ENCODE data around the gene ARRDC4.

The ARRDC4 gene

DNA sequence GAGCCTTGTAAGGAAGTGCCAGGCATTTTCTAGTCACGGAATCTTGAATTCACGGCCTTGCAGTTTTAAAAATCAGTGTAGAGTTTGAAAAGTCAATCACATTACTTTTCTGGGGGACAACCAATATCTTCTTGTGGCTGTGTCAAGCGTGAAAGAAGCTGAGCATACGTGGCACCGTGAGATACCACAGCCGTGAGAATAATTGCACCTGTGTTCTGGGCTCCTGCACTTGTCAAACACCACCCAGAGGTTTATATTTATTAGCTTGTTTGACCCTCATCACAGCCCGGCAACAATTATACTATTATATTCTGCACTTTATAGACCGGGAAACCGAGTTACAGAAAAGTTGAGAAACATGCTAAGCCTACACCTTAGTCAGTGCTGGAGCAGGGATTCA lies 45.2 kb downstream of the ARRDC4 start:
- no peak overlapping the region for H3K4me3 ChIP-seq (ENCODE audit: control insufficient read depth, low read depth, low read length)
- TF ChIP-seq, protein P1, sequence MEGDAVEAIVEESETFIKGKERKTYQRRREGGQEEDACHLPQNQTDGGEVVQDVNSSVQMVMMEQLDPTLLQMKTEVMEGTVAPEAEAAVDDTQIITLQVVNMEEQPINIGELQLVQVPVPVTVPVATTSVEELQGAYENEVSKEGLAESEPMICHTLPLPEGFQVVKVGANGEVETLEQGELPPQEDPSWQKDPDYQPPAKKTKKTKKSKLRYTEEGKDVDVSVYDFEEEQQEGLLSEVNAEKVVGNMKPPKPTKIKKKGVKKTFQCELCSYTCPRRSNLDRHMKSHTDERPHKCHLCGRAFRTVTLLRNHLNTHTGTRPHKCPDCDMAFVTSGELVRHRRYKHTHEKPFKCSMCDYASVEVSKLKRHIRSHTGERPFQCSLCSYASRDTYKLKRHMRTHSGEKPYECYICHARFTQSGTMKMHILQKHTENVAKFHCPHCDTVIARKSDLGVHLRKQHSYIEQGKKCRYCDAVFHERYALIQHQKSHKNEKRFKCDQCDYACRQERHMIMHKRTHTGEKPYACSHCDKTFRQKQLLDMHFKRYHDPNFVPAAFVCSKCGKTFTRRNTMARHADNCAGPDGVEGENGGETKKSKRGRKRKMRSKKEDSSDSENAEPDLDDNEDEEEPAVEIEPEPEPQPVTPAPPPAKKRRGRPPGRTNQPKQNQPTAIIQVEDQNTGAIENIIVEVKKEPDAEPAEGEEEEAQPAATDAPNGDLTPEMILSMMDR (IDR thresholded peaks at IDR 0.05; ENCODE audit: control insufficient read depth, insufficient read depth, low read depth, low read length, missing control alignments): no peak
- no peak for DNase-seq (ENCODE audit: low read depth)

DNA sequence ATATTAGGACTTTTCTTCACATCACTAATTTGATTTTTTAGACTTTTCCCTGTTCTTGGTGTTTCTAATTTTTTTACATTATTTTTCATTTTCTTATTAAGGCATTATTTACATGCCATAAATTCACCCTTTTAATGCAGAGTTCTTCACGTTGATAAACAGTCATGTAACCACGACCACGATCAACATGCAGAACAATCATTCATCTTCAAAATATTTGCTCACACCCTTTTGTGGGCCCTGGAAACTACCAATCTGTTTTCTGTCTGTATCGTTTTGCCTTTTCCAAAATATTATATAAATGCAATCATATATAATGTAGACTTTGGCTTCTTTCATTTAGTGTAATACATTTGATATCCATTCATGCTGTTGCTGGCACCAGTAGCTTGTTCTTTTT lies 48.7 kb downstream of the ARRDC4 start:
- TF ChIP-seq, protein P1 (IDR thresholded peaks at IDR 0.05; ENCODE audit: control insufficient read depth, insufficient read depth, low read depth, low read length, missing control alignments): no peak
- H3K4me3 ChIP-seq (ENCODE audit: control insufficient read depth, low read depth, low read length): no peak overlapping the region
- DNase-seq (ENCODE audit: low read depth): no peak

DNA sequence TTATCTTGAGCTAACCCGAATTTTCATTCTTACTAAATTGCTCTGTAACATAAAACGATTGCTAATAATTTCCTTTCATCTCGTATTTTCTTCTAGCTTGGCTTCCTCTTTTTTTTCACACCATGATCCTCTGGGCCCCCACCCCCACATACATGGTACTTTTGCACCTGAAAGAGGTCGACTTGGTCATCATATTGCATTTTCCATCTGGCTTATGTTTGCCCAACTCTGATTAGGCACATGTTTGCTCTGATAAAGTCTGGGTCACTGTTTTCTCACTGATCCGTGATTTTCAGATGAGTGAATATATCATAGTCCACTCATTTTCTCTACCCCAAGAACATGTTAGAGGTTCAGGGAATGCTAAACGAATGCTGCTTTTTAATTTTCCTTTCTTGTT lies 49.5 kb downstream of the ARRDC4 start:
- TF ChIP-seq, protein P1 (IDR thresholded peaks at IDR 0.05; ENCODE audit: control insufficient read depth, insufficient read depth, low read depth, low read length, missing control alignments): no peak
- no peak for DNase-seq (ENCODE audit: low read depth)
- no peak overlapping the region for H3K4me3 ChIP-seq (ENCODE audit: control insufficient read depth, low read depth, low read length)

DNA sequence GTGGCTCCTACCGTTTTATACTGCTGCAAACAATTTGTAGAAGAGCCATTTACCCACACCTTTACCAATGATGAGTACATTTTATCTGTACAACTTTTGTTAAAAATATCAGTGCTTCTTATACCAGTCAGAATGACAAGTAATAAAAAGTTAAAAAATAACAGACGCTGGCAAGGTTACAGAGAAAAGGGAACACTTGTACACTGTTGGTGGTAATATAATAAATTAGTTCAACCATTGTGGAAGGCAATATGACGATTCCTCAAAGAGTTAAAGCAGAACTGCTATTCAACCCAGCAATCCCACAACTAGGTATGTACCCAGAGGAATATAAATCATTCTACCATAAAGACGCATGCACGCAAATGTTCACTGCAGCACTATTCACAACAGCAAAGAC lies 51.9 kb downstream of the ARRDC4 start:
- H3K4me3 ChIP-seq (ENCODE audit: control insufficient read depth, low read depth, low read length): no peak overlapping the region
- DNase-seq (ENCODE audit: low read depth): no peak
- TF ChIP-seq, protein P1 (IDR thresholded peaks at IDR 0.05; ENCODE audit: control insufficient read depth, insufficient read depth, low read depth, low read length, missing control alignments): no peak

DNA sequence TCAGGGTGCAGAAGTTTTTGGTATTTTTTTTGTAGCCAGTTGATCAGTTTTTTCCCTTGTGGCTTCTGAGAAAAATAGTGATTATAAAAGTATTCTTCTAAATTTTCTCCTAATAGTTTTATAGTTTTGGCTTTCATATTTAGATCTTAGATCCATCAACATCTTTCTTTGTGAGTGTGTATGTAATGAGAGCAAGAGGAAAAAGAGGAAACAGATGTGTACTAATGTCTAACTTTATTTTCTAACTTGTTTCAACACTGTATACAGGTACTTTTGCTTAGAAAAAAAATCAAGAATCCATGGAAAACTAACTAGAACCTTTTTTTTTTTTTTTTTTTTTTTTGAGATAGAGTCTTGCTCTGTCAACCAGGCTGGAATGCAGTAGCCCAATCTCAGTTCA lies 53.1 kb downstream of the ARRDC4 start:
- no peak overlapping the region for H3K4me3 ChIP-seq (ENCODE audit: control insufficient read depth, low read depth, low read length)
- no peak for DNase-seq (ENCODE audit: low read depth)
- TF ChIP-seq, protein P1 (IDR thresholded peaks at IDR 0.05; ENCODE audit: control insufficient read depth, insufficient read depth, low read depth, low read length, missing control alignments): no peak

DNA sequence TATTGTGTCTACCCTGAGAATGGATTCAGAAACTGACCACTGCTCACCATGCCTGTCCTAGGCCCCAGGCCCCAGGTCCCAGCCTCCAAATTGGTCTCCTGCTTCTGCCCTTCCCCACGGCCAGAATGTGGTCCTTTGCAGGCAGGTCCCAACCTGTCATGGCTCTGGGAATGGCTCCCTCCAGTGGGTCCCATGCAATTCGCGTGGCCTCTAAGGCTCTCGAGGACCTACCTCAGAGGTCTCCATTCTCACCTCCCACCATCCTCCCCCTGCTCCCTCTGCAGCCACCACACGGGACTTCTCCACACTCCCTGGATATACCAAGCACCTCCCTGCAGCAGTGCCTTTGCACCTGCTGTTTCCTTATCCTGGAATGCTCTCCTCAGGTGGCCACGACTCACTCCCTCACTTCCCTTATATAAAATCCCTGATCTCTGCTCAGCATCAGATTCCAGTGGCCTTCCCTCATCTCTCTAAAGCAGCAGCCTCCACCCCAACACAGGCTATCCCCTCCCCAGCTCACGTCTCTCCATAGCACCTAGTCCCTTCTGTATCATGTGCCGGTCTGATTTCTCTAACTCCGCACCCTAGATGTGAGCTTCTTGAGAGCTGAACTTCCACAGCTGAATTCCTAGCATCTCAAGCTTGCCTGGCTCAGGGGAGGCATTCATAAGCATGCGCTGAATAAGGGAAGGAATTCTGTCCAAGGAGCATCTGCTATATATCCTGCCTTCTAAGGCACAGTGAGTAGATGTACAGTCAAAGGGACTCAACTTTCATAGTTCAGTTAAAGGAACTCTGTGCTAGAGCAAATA lies 56.9 kb downstream of the ARRDC4 start:
- TF ChIP-seq, protein P1 (IDR thresholded peaks at IDR 0.05; ENCODE audit: control insufficient read depth, insufficient read depth, low read depth, low read length, missing control alignments): no peak
- no peak overlapping the region for H3K4me3 ChIP-seq (ENCODE audit: control insufficient read depth, low read depth, low read length)
- no peak for DNase-seq (ENCODE audit: low read depth)
